ENCODE data around the gene PDE1A. TPM values are rescaled to one million over a fixed set of nuclear protein-coding genes. Genes with fewer than 3 reads are reported as not detected.

Gene PDE1A
- total RNA-seq, result 4.8 TPM

DNA sequence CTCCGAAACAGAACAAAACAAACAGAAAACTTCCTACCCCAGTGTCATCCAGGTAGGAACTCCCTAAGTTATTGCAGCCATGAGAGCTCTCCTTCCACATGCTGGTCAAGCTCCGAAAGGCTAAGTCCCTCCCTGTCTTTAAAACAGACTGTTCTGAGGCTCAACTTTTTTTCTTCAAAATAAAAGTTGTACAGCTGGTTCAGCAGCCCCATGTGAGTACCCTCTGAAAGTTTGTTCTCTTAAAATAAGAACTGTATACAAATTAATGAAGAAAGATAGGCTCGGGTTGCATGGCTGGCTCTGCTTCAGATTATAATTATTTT, at the start of gene PDE1A:
Gene PDE1A (minus strand): TSS at position 119 of the 323 bp plus-strand sequence.
- H3K4me3 ChIP-seq, result peak within 1 kb of the TSS; percentile 48 to 63
- H3K27me3 ChIP-seq, result no peaks in the 10 kb centered on the region
- intact Hi-C loops (cut with DNase I), result loop anchor here (10.0 kb wide), 1 partner anchor 182 kb away; no protein-coding TSS in a partner anchor
- no peak for DNase-seq (ENCODE audit: low spot score in 2 of 2)
- no peaks in the 10 kb centered on the region for H3K9me3 ChIP-seq
- H3K27ac ChIP-seq, result peak within 1 kb of the TSS; percentile 64 to 67
- H3K36me3 ChIP-seq, result no peaks in the 10 kb centered on the region
- TF ChIP-seq, protein P1, sequence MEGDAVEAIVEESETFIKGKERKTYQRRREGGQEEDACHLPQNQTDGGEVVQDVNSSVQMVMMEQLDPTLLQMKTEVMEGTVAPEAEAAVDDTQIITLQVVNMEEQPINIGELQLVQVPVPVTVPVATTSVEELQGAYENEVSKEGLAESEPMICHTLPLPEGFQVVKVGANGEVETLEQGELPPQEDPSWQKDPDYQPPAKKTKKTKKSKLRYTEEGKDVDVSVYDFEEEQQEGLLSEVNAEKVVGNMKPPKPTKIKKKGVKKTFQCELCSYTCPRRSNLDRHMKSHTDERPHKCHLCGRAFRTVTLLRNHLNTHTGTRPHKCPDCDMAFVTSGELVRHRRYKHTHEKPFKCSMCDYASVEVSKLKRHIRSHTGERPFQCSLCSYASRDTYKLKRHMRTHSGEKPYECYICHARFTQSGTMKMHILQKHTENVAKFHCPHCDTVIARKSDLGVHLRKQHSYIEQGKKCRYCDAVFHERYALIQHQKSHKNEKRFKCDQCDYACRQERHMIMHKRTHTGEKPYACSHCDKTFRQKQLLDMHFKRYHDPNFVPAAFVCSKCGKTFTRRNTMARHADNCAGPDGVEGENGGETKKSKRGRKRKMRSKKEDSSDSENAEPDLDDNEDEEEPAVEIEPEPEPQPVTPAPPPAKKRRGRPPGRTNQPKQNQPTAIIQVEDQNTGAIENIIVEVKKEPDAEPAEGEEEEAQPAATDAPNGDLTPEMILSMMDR (IDR thresholded peaks at IDR 0.05), result no peak
- H3K4me1 ChIP-seq, result no peaks in the 10 kb centered on the region

DNA sequence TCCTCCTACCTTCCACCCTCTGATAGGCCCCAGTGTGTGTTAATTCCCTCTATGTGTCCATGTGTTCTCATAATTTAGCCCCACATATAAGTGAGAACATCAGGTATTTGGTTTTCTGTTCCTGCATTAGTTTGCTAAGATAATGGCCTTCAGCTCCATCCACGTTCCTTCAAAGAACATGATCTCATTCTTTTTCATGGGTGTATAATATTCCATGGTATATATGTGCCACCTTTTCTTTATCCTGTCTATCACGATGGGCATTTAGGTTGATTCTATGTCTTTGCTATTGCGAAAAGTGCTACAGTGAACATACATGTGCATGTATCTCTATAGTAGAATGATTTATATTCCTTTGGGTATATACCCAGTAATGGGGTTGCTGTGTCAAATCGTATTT, 46.8 kb upstream of the PDE1A start:
- peaks cover 0 to 13% of the 10 kb centered on the region in 2 donors for H3K9me3 ChIP-seq
- H3K27ac ChIP-seq, result no peak overlapping the region
- H3K4me3 ChIP-seq, result no peak overlapping the region
- DNase-seq (ENCODE audit: low spot score in 2 of 2), result no peak
- no peaks in the 10 kb centered on the region for H3K27me3 ChIP-seq
- H3K4me1 ChIP-seq, result no peaks in the 10 kb centered on the region
- intact Hi-C loops (cut with DNase I), result no loop called here
- H3K36me3 ChIP-seq, result no peaks in the 10 kb centered on the region
- TF ChIP-seq, protein P1 (IDR thresholded peaks at IDR 0.05), result no peak

DNA sequence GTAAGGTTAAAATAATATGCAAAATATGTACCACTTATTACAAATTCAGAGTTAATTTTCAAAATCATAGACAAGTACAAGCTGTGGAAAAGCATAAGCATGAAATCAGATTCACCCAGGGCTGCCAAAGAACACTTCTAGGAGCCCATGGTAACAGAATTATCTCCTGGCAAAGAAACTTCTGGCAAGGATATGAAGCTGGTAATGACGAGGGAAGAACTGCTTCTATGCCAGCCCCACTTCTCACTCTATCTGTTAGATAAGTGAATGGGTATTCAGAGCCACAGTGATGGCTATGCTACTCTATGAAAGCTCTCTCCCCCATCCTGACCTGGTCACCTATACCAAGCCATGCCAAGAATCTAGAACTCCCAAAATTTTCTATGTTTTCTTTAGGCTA, 36.9 kb upstream of the PDE1A start:
- intact Hi-C loops (cut with DNase I), result no loop called here
- H3K27me3 ChIP-seq, result no peaks in the 10 kb centered on the region

DNA sequence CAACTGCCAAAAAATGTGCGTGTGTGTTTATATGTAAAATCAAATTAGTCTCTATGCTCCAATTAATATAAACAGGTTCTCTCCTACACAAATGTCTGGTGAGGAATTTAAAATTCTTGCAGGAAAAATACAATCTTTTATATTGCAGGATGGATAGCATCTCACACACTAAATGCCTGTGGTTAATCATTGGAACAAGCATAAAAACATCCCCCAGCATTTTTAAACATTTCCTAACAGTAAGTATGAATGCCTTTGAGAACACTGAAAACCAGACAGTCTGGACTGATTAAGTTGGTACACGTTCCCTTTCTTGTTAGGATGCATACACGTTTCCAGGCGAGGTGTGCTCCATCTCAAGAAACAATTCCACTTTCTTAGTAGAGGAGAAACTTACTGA, 29.9 kb upstream of the PDE1A start:
- TF ChIP-seq, protein P1 (IDR thresholded peaks at IDR 0.05), result no peak
- no peaks in the 10 kb centered on the region for H3K27me3 ChIP-seq
- no peaks in the 10 kb centered on the region for H3K4me1 ChIP-seq
- intact Hi-C loops (cut with DNase I), result no loop called here
- H3K27ac ChIP-seq, result no peak overlapping the region
- DNase-seq (ENCODE audit: low spot score in 2 of 2), result no peak
- no peaks in the 10 kb centered on the region for H3K9me3 ChIP-seq
- H3K4me3 ChIP-seq, result no peak overlapping the region
- H3K36me3 ChIP-seq, result no peaks in the 10 kb centered on the region

More for the DNA sequence above, 36.9 kb upstream of the PDE1A start:
- Histone ChIP-seq H3K4me3 (no peak overlapping the region), H3K9me3 (peaks cover 0 to 2% of the 10 kb centered on the region in 2 donors), H3K36me3 (no peaks in the 10 kb centered on the region), H3K27ac (no peak overlapping the region), H3K4me1 (no peaks in the 10 kb centered on the region)
- DNase-seq (ENCODE audit: low spot score in 2 of 2), result no peak
- TF ChIP-seq, protein P1 (IDR thresholded peaks at IDR 0.05), result no peak

DNA sequence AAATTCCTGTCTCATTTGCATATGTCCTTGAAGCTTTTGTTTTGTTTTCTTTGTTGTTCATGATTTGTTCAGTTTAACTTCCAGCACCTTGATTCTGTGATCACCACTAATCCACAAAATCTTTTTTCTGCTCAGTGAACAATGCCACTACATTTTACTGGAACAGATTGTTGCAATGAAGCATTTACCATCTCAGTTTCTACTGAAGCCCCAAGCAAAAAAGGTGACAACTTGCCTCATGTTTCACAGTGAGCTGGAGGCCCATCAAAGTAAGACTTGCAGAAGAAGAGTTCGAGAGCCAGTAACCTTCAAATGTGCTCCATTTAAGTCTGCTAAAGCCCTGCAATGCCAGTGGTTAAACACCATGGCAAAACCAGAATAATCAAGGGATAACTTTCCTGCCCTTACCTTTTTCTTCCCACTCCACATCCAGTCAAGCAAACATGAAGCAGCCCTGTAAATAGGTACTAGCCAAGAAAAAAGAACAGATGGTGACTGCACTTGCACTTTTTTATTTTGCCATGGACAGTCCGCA, 25.7 kb upstream of the PDE1A start:
- Histone ChIP-seq H3K36me3 (no peaks in the 10 kb centered on the region), H3K9me3 (no peaks in the 10 kb centered on the region), H3K4me1 (peaks cover 0 to 9% of the 10 kb centered on the region in 2 donors), H3K4me3 (no peak overlapping the region), H3K27ac (no peak overlapping the region), H3K27me3 (no peaks in the 10 kb centered on the region)
- no peak for DNase-seq (ENCODE audit: low spot score in 2 of 2)
- TF ChIP-seq, protein P1 (IDR thresholded peaks at IDR 0.05), result no peak
- intact Hi-C loops (cut with DNase I), result no loop called here

DNA sequence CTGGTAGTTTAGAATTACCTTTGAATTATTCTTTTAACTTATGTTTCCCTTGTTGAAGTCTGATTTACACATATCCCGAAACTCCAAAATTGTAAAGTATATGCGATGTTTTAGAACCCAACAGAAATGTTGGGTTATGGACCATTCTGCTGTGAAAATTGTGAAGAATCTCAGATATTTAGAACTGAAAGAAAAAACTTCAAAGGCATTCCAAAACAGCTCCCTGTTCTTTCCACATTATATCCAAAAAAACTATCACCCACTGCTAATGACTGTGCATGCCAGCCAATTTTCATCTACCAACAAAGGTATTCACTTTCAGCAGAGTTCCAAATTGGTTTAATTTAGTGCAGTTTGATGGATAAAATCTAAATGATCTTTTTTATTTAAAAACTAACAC, 21.5 kb upstream of the PDE1A start:
- H3K4me1 ChIP-seq, result peaks cover 0 to 26% of the 10 kb centered on the region in 2 donors
- no peaks in the 10 kb centered on the region for H3K36me3 ChIP-seq
- H3K27me3 ChIP-seq, result no peaks in the 10 kb centered on the region
- no peak overlapping the region for H3K27ac ChIP-seq
- H3K4me3 ChIP-seq, result no peak overlapping the region
- intact Hi-C loops (cut with DNase I), result loop anchor here (5.0 kb wide), 1 partner anchor 76 kb away; no protein-coding TSS in a partner anchor
- no peaks in the 10 kb centered on the region for H3K9me3 ChIP-seq
- DNase-seq (ENCODE audit: low spot score in 2 of 2), result no peak
- TF ChIP-seq, protein P1 (IDR thresholded peaks at IDR 0.05), result no peak
